GM12892 (cell line): ENCODE results near the gene OSBPL6.

Experiments
- DNase-seq: peaks from one replicate; pipeline ENCODE4 v3.0.0; 2011; ENCODE audit not compliant: insufficient read length
- FAIRE-seq: peaks from 2 replicates; lab custom pipeline; 2011; peaks lifted over from hg19 to GRCh38; lab: Jason Lieb, UNC
- POLR2A ChIP-seq: IDR thresholded peaks from 2 replicates; pipeline ENCODE4 v1.6.1; 2011; ENCODE audit warnings: low read depth, low read length, control low read depth
- POLR2AphosphoS5 ChIP-seq: IDR thresholded peaks from 2 replicates; pipeline ENCODE4 v1.6.1; 2011; ENCODE audit warnings: low read depth, low read length, control low read depth
- TAF1 ChIP-seq: IDR thresholded peaks from 2 replicates; pipeline ENCODE4 v1.6.1; 2011; ENCODE audit warnings: low read depth, mild to moderate bottlenecking, control low read depth, low read length, borderline replicate concordance

The OSBPL6 gene

DNA sequence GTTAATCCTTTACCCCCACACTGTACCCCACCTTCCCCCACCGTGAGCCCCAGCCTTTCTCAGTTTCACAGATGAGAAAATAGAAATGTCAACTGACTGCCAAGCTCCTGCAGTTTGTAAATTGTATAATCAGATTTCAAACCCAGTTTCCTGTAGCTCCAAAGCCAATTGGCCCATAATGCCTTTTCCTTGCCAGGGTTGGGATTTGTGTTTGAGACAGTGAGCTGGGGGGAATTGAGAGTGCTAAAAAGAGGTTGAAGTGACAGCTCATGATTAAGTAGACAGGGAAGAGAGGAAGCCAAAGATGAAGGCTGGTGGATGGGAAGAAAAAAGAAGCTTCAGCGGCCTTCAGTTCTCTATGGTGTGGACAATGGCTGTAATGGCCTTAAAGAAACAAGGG, 10.7 kb downstream of the OSBPL6 start:
- FAIRE-seq (no peak), DNase-seq (no peak)
- no peak for TF ChIP-seq TAF1
- no peak for TF ChIP-seq POLR2A
- no peak for TF ChIP-seq POLR2AphosphoS5

GRCh38 chr2:178205853-178206521, 11.7 kb downstream of the OSBPL6 start:
- DNase-seq: no peak
- no peak for FAIRE-seq
- TF ChIP-seq POLR2AphosphoS5: no peak
- no peak for TF ChIP-seq POLR2A
- TF ChIP-seq TAF1: no peak

DNA sequence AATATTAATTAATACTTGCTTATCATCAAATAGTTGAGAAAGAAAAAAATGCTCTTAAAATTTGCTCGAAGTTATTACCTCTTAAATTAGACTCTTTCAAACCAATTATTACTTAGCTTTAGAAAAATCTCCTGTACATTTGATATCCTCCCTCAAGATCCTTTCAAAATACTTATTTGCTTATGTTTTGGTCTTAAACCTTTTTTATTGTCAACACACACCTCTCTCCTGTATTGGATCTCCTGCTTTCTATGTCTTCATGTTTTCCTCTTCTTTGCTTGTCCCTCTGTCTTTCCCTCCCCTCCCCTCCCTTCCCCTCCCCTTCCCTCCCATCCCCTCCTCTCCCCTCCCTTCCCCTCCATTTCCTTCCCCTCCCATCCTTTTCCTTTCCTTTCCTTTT, 14.0 kb downstream of the OSBPL6 start:
- DNase-seq (no peak), FAIRE-seq (no peak)
- TF ChIP-seq POLR2A: no peak
- no peak for TF ChIP-seq POLR2AphosphoS5
- no peak for TF ChIP-seq TAF1

DNA sequence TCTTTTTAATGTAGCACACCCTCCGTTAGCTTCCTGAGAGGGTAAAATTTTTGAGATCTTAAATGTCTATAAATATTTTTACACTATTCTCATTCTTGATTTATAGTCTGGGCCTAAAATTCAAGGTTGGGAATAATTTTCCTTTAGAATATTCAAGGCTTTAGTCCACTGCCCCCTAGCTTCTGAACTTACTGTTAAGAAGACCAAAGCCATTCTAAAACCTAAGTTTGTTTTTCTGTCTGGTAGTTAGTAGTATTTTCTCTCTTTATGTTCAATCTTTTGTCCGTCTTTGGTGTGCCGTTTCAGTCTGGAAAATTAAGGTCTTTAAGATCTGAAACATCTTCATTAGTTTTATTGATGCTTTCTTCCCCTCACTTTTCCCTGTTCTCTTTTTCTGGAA, 14.5 kb downstream of the OSBPL6 start:
- TF ChIP-seq POLR2A (no peak), TAF1 (no peak), POLR2AphosphoS5 (no peak)
- FAIRE-seq: no peak
- DNase-seq: no peak

DNA sequence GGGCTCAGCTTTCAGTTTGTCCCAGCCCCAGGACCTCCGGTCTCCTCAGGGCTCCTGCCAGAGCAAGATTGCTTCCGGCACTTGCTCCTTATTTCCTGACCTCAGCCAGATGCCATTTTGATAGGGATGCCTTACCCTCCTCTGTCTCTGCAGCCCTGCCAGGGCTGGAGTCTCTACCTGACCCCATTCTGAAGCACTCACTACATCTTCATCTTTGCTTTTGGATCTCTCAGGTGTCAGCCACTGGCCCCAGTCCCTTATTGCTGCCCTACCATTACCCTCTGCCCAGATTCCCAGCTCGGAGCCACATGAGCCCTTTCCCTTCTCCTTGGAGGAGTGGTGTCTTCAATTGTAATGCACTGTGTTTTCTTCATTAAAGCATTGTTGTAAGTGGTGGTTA, 17.1 kb downstream of the OSBPL6 start:
- TF ChIP-seq POLR2A: no peak
- FAIRE-seq: no peak
- DNase-seq: no peak

DNA sequence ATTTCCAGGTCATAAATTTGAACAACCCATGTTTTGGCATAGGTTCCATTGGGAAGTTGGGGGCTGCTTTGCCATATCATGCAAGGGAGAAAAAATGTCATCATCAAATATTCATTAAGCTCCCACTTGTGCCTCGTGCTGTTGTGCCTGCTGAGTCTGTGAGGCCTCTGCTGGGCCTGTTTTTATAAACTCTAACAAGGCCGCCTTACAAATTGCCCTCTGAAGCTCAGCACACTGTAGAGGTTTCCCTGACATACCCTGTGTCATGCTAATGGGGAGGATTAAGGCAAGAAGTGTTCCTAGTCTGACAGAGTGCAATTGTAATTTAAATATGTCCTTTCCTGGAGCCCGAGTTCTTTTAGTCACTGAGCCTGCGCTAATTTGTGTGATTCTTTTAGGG, 17.6 kb downstream of the OSBPL6 start:
- DNase-seq (no peak), FAIRE-seq (no peak)
- TF ChIP-seq POLR2A: no peak
- TF ChIP-seq POLR2AphosphoS5: no peak
- no peak for TF ChIP-seq TAF1

GRCh38 chr2:178213991-178214390, 19.7 kb downstream of the OSBPL6 start:
- DNase-seq: no peak
- FAIRE-seq: no peak
- TF ChIP-seq POLR2A (no peak), TAF1 (no peak), POLR2AphosphoS5 (no peak)

- DNase-seq: no peak
- FAIRE-seq: no peak
- TF ChIP-seq POLR2A (no peak), TAF1 (no peak), POLR2AphosphoS5 (no peak)
Observed at GRCh38 chr2:178219247-178219646, 24.9 kb downstream of the OSBPL6 start.

DNA sequence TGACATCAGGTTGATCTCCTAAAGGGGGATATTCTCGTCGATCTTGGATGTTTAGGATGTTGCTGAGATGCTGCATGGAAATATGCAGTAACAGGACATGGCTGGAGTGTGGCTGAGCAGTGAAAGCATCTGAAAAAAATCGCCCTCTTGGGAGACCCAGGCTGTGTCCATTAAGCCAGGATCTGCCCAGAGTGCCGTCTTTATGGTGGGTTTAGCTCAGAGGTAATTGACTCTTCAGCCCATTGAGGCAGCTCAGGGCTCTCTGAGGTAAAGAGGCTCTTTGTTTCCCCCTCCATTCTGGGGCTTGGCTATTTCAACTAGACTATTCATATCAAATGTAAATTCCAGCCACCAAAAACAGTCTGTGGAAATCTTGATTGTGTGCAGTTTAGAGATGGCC, 26.5 kb downstream of the OSBPL6 start:
- TF ChIP-seq POLR2AphosphoS5: no peak
- no peak for TF ChIP-seq TAF1
- no peak for TF ChIP-seq POLR2A
- FAIRE-seq (no peak), DNase-seq (no peak)

DNA sequence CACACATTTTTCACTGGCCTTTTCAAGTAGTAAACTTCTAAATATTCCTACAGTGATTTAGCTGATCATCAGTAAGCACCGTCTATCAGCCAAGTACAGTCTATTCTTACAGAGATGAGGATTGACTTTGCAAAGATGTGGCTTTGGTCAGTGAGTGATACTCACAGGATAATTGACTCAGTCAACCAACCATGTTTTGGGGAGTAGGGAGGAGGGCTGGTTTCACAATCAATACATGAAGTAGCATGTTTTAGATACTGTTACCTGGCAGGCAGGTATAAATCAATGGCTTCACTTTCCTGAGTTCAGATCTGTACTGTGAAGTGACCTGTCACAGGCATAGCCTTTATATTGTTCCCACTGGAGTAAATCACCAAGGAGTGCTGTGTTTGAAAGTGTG, 27.2 kb downstream of the OSBPL6 start:
- TF ChIP-seq TAF1: no peak
- no peak for TF ChIP-seq POLR2A
- TF ChIP-seq POLR2AphosphoS5: no peak
- DNase-seq: no peak
- FAIRE-seq: no peak

DNA sequence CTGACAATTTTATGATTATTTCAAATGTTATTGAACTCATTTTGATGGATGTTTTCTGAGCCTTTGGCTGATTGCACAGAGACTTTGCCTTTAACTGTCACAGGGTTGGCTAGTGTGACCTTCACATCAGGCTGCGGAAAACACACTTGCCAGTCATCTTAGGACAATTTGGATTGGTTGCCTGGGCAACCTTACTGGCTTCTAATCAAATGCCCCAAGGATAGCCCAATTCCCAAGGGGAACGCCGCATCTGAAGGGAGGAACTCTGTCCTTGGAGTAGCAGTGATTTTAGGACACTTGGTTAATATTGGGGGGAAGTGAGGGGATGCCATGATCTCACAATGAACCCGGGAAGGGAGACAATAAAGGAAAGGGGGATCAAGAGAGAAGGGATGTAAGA, 29.5 kb downstream of the OSBPL6 start:
- FAIRE-seq: no peak
- TF ChIP-seq TAF1: no peak
- no peak for TF ChIP-seq POLR2A
- no peak for TF ChIP-seq POLR2AphosphoS5
- DNase-seq: no peak

GRCh38 chr2:178225006-178225805, 30.9 kb downstream of the OSBPL6 start:
- TF ChIP-seq POLR2AphosphoS5 (no peak), POLR2A (no peak), TAF1 (no peak)
- DNase-seq (no peak), FAIRE-seq (no peak)
